ENCODE results near the gene DENND1A. TPM values are rescaled to one million over a fixed set of nuclear protein-coding genes. Genes with fewer than 3 reads are reported as not detected.

The DENND1A gene
- polyA plus RNA-seq, 1 experiment = 16.2 TPM

- Histone ChIP-seq H3K9me3 (ENCODE audit: control insufficient read depth, insufficient read depth, low read length) (no peaks in the 10 kb centered on the region), H3K27me3 (ENCODE audit: control insufficient read depth, insufficient read depth, low read length) (no peaks in the 10 kb centered on the region), H3K27ac (ENCODE audit: low read depth, low read length) (no peak overlapping the region), H3K4me3 (ENCODE audit: low read depth, low read length) (no peak overlapping the region)
- no peak for DNase-seq (ENCODE audit: low read depth, low spot score)
- CTCF ChIA-PET = no interaction called here
- POLR2A ChIA-PET = no interaction called here
- no peak for TF ChIP-seq CTCF (IDR thresholded peaks at IDR 0.05; ENCODE audit: low read depth, low read length)
Measured at GRCh38 chr9:123412171-123412820, 517.6 kb downstream of the DENND1A start.

GRCh38 chr9:123411636-123412035 is 518.3 kb downstream of the DENND1A start:
- H3K27ac ChIP-seq (ENCODE audit: low read depth, low read length) = no peak overlapping the region
- ChIA-PET POLR2A (no interaction called here), CTCF (no interaction called here)
- no peak for DNase-seq (ENCODE audit: low read depth, low spot score)
- no peaks in the 10 kb centered on the region for H3K27me3 ChIP-seq (ENCODE audit: control insufficient read depth, insufficient read depth, low read length)
- H3K9me3 ChIP-seq (ENCODE audit: control insufficient read depth, insufficient read depth, low read length) = no peaks in the 10 kb centered on the region
- H3K4me3 ChIP-seq (ENCODE audit: low read depth, low read length) = no peak overlapping the region
- TF ChIP-seq CTCF (IDR thresholded peaks at IDR 0.05; ENCODE audit: low read depth, low read length) = no peak

- CTCF ChIA-PET = no interaction called here
- POLR2A ChIA-PET = no interaction called here
Measured at GRCh38 chr9:123411191-123411590, 518.7 kb downstream of the DENND1A start.

GRCh38 chr9:123410281-123410910 is 519.5 kb downstream of the DENND1A start:
- H3K4me3 ChIP-seq (ENCODE audit: low read depth, low read length) = no peak overlapping the region
- POLR2A ChIA-PET = no interaction called here
- H3K27ac ChIP-seq (ENCODE audit: low read depth, low read length) = no peak overlapping the region
- CTCF ChIA-PET = no interaction called here
- TF ChIP-seq CTCF (IDR thresholded peaks at IDR 0.05; ENCODE audit: low read depth, low read length) = no peak
- H3K9me3 ChIP-seq (ENCODE audit: control insufficient read depth, insufficient read depth, low read length) = no peaks in the 10 kb centered on the region
- no peaks in the 10 kb centered on the region for H3K27me3 ChIP-seq (ENCODE audit: control insufficient read depth, insufficient read depth, low read length)
- DNase-seq (ENCODE audit: low read depth, low spot score) = no peak

More at GRCh38 chr9:123411191-123411590, 518.7 kb downstream of the DENND1A start:
- Histone ChIP-seq H3K9me3 (ENCODE audit: control insufficient read depth, insufficient read depth, low read length) (no peaks in the 10 kb centered on the region), H3K27me3 (ENCODE audit: control insufficient read depth, insufficient read depth, low read length) (no peaks in the 10 kb centered on the region), H3K27ac (ENCODE audit: low read depth, low read length) (no peak overlapping the region), H3K4me3 (ENCODE audit: low read depth, low read length) (no peak overlapping the region)
- no peak for TF ChIP-seq CTCF (IDR thresholded peaks at IDR 0.05; ENCODE audit: low read depth, low read length)
- no peak for DNase-seq (ENCODE audit: low read depth, low spot score)
